HG03064 (cell line): ENCODE data around the gene SYP.
"Not testable (repeated sequence)": the region's sequence is repeated elsewhere in the genome, so short reads cannot be mapped to it uniquely, and the experiment has no call there.

ENCODE experiments used
- ATAC-seq: cut with Tn5 transposase; IDR thresholded peaks from one replicate; pipeline ENCODE4 v1.9.1; 2021; ENCODE audit warnings: low read depth; ENCODE audit not compliant: unreplicated experiment

The SYP gene

GRCh38 chrX:49147282-49147681, 52.7 kb downstream of the SYP start:
- ATAC-seq = no peak

- not testable (repeated sequence) for ATAC-seq
These were observed 56.8 kb downstream of the SYP start for GRCh38 chrX:49143154-49143553.

- ATAC-seq = not testable (repeated sequence)
These were observed 57.7 kb downstream of the SYP start for GRCh38 chrX:49142264-49142663.

- ATAC-seq = no peak
These were observed 60.3 kb downstream of the SYP start for GRCh38 chrX:49139713-49140112.
